ENCODE results near the gene HOXD10. TPM values are rescaled to one million over a fixed set of nuclear protein-coding genes. Genes with fewer than 3 reads are reported as not detected.

HOXD10 gene
- polyA plus RNA-seq, 1 experiment, result not detected

DNA sequence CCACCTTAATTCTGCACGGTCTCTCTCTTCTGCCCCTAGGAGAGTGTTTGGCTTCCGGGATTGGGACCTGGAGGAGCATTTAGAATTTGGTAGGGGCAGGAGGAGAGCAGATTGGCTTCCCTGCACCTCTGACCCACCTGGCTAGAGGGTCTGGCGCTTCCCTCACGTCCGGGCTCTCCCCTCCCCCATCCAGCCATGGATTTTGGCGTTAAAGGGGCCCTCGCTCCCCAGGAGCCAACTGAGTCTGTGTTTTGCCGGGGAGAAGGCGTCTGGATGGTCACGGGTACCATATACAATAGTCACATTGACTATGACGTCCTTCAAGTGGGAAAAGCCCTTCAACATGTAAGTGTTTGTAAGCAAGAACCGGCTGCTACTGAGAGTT lies 47.1 kb downstream of the HOXD10 start:
- Histone ChIP-seq H3K9me3 (ENCODE audit: control insufficient read depth, insufficient read depth, low read length) (peaks cover 3% of the 10 kb centered on the region; the same call in 1 of the 2 replicates), H3K27ac (ENCODE audit: low read depth, low read length) (no peak overlapping the region), H3K4me3 (ENCODE audit: low read depth, low read length) (no peak overlapping the region), H3K27me3 (ENCODE audit: control insufficient read depth, insufficient read depth, low read length) (peaks cover 82% of the 10 kb centered on the region)
- POLR2A ChIA-PET, result no interaction called here
- CTCF ChIA-PET, result no interaction called here
- no peak for DNase-seq (ENCODE audit: low read depth, low spot score)
- TF ChIP-seq, protein P1, sequence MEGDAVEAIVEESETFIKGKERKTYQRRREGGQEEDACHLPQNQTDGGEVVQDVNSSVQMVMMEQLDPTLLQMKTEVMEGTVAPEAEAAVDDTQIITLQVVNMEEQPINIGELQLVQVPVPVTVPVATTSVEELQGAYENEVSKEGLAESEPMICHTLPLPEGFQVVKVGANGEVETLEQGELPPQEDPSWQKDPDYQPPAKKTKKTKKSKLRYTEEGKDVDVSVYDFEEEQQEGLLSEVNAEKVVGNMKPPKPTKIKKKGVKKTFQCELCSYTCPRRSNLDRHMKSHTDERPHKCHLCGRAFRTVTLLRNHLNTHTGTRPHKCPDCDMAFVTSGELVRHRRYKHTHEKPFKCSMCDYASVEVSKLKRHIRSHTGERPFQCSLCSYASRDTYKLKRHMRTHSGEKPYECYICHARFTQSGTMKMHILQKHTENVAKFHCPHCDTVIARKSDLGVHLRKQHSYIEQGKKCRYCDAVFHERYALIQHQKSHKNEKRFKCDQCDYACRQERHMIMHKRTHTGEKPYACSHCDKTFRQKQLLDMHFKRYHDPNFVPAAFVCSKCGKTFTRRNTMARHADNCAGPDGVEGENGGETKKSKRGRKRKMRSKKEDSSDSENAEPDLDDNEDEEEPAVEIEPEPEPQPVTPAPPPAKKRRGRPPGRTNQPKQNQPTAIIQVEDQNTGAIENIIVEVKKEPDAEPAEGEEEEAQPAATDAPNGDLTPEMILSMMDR (IDR thresholded peaks at IDR 0.05; ENCODE audit: low read depth, low read length), result no peak

DNA sequence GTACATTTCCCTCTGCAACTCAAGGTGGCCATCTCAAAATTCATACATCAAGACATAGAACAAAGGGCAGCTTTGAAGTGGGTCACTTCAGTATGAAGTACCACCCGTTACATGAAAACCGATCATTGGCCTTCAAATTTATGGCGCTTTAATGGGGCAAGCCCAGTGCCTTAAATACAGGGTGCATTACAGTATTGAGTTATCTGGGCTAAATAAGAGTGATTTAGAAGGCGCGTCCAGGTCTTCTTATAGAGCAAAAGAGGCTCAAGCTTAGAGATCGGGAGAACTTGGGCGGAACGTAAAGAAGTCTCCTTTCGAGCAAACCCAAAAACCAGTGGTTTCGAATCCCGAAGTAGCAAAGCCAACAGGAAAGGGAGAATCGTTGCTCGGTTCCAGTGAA lies 47.6 kb downstream of the HOXD10 start:
- ChIA-PET CTCF (no interaction called here), POLR2A (no interaction called here)
- H3K27ac ChIP-seq (ENCODE audit: low read depth, low read length), result no peak overlapping the region
- no peak overlapping the region for H3K4me3 ChIP-seq (ENCODE audit: low read depth, low read length)
- peaks cover 3% of the 10 kb centered on the region; the same call in 1 of the 2 replicates for H3K9me3 ChIP-seq (ENCODE audit: control insufficient read depth, insufficient read depth, low read length)
- DNase-seq (ENCODE audit: low read depth, low spot score), result no peak
- peaks cover 78% of the 10 kb centered on the region for H3K27me3 ChIP-seq (ENCODE audit: control insufficient read depth, insufficient read depth, low read length)
- TF ChIP-seq, protein P1 (IDR thresholded peaks at IDR 0.05; ENCODE audit: low read depth, low read length), result no peak

DNA sequence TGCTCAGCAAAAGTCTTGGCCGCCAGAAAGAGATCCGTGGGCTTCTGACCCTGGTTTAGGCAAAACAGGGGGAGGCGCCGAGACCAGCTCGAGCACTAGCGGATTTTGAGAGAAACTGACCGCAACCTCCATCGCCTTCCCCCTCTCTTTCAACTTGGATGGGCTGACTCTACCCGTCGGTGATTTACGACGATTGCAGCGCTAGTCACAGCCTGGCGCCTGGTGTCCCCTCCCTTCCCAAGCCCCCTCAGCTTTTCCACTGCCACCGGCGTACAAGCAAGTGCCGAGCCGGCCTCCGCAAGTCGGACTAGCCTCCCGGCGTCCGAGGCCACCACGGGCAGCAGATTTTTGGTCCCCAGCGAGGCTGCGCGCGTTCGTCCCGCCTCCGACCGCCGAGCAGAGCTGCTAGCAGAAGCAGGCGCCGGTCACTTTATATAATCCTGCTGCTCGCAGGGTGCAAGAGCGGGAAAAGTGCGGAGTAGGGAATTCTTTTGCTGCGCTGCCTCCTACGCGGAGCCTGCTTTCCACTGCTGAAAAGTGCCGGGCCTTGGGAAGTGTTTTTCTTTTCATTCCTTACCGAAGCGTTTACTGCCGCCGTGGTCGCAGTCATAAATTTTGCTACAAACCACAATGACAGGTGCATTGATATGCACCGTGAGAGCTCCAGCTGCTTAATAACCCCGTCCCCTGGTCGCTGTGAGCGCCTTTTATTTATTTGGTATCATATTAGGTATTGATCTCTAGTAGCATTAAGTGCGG lies 48.2 kb downstream of the HOXD10 start:
- H3K27me3 ChIP-seq (ENCODE audit: control insufficient read depth, insufficient read depth, low read length), result peaks cover 74% of the 10 kb centered on the region
- ChIA-PET CTCF (no interaction called here), POLR2A (no interaction called here)
- peaks cover 3% of the 10 kb centered on the region; the same call in 1 of the 2 replicates for H3K9me3 ChIP-seq (ENCODE audit: control insufficient read depth, insufficient read depth, low read length)
- H3K27ac ChIP-seq (ENCODE audit: low read depth, low read length), result no peak overlapping the region
- TF ChIP-seq, protein P1 (IDR thresholded peaks at IDR 0.05; ENCODE audit: low read depth, low read length), result no peak
- no peak for DNase-seq (ENCODE audit: low read depth, low spot score)
- no peak overlapping the region for H3K4me3 ChIP-seq (ENCODE audit: low read depth, low read length)

DNA sequence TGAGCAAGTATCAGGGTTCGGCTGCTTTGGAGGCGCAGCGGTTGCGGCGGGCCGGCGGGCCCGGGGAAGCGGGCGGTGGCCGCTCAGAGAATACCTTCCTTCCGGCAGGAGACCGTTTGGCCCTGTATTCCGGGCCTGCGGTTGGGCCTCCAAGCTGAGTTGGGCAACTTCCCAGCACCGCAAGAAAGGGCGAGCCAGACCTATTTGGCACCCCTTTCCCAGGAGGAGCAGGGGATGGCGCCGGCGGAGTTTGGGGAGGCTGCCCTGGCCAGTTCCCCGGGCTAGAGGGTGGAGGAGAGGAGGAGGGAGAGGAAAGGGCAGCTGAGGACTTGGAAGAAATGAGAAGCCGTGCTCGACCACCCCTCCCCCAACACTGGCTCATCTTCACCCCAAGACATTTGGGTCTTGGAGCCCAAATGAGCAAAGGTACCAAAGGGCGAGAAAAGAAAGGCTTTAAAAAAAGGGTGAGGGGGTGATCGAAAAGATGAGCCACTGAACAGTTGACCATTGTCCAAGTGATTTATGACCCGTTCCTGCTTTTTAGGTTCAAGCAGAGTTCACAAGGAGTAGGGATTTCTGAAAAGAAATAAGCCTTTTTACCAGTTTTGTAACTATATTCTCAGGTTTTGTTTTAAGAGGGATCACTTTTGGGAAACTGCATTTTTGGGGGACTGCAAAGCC lies 48.9 kb downstream of the HOXD10 start:
- ChIA-PET POLR2A (no interaction called here), CTCF (no interaction called here)
- H3K27ac ChIP-seq (ENCODE audit: low read depth, low read length), result no peak overlapping the region
- TF ChIP-seq, protein P1 (IDR thresholded peaks at IDR 0.05; ENCODE audit: low read depth, low read length), result no peak
- H3K9me3 ChIP-seq (ENCODE audit: control insufficient read depth, insufficient read depth, low read length), result peaks cover 3% of the 10 kb centered on the region; the same call in 1 of the 2 replicates
- DNase-seq (ENCODE audit: low read depth, low spot score), result no peak
- H3K27me3 ChIP-seq (ENCODE audit: control insufficient read depth, insufficient read depth, low read length), result peaks cover 73% of the 10 kb centered on the region
- no peak overlapping the region for H3K4me3 ChIP-seq (ENCODE audit: low read depth, low read length)

DNA sequence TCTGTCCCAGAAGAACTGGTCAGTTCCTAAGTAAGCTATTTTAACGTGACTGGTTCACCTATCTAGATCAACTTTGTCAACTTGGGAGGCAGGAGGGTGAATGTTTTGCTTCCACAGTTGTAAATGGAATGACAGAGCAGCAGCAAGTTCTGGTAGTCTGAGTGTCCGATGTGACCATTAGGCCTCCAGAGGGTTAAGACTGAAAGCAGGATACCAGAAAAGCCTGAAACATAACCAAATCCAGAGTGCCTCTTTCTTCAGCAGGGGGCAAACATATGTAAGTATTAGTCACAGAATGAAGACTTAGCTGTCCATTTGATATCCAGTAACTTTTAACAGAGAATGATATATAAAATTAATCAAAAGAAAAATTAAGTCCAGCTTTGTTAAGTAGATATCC lies 49.7 kb downstream of the HOXD10 start:
- Histone ChIP-seq H3K4me3 (ENCODE audit: low read depth, low read length) (no peak overlapping the region), H3K27ac (ENCODE audit: low read depth, low read length) (no peak overlapping the region), H3K9me3 (ENCODE audit: control insufficient read depth, insufficient read depth, low read length) (peaks cover 4% of the 10 kb centered on the region; the same call in 1 of the 2 replicates), H3K27me3 (ENCODE audit: control insufficient read depth, insufficient read depth, low read length) (peaks cover 74% of the 10 kb centered on the region)
- ChIA-PET POLR2A (no interaction called here), CTCF (interaction anchor here (1.1 kb wide), 1 partner anchor 40 kb away, joined by 3 read pairs; no protein-coding TSS in a partner anchor)
- DNase-seq (ENCODE audit: low read depth, low spot score), result no peak
- TF ChIP-seq, protein P1 (IDR thresholded peaks at IDR 0.05; ENCODE audit: low read depth, low read length), result no peak
